ENCODE measurements around the gene GABARAP. TPM values are rescaled to one million over a fixed set of nuclear protein-coding genes. Genes with fewer than 3 reads are reported as not detected.

The GABARAP gene
- 171 and 262 TPM in 2 replicates for total RNA-seq

DNA sequence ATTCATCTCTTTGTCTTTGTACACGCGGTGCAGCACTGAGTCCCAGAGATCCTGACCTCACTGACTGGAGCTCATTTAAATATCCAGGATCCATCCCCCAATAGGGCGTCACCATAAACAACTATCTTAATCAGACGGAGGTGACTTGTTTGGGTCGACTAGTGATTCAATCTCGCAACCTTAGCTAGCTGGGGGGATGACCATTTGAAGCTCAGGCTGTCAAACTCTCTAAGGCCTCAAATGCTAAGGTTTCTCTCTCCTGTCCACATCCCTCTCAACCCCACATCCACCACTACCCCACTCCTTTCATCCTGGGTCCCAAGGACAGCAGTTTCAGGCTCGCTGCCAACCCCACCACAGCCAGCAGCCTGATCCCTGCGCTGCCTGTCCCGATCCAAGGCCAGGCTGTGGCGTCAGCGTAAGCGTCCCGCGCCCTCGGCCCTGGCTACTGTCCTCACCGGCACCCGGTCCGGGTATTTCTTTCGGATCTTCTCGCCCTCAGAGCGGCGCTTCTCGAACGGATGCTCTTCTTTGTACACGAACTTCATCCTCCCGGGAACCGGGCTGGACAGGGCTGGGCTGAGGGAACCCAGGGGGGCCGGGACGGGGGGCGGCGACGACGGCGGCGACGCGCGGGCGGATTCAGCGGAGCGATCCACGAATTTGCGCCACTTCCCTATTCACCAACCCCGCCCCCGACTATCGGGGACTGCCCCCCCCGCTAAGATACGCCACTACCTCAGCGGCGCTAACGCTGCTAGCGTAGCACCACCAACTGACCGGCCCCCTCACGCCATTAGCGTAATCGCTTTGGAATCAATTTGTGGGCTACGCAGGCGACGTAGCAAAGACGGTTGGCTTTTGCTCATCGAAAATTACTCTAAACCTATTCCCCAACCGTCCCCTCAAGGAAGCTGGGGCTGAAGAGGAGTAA, at the start of gene GABARAP:
Gene GABARAP, minus strand, starts transcription at position 667 of the 934 bp plus-strand sequence. Its CDS starts 119 bp downstream, at position 548.

DNA sequence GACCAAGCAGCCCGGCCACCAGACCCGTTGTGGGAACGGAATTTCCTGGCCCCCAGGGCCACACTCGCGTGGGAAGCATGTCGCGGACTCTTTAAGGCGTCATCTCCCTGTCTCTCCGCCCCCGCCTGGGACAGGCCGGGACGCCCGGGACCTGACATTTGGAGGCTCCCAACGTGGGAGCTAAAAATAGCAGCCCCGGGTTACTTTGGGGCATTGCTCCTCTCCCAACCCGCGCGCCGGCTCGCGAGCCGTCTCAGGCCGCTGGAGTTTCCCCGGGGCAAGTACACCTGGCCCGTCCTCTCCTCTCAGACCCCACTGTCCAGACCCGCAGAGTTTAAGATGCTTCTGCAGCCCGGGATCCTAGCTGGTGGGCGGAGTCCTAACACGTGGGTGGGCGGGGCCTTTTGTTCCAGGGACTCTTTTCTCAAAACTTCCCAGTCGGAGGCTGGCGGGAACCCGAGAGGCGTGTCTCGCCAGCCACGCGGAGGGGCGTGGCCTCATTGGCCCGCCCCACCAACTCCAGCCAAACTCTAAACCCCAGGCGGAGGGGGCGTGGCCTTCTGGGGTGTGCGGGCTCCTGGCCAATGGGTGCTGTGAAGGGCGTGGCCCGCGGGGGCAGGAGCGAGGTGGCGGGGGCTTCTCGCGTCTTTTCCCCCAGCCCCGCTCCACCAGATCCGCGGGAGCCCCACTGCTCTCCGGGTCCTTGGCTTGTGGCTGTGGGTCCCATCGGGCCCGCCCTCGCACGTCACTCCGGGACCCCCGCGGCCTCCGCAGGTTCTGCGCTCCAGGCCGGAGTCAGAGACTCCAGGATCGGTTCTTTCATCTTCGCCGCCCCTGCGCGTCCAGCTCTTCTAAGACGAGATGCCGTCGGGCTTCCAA, 39.1 kb upstream of the GABARAP start, which contains the start of gene SLC2A4:
Gene SLC2A4, plus strand, starts transcription at position 645 of the 879 bp plus-strand sequence. Its CDS starts 217 bp downstream, at position 862.

DNA sequence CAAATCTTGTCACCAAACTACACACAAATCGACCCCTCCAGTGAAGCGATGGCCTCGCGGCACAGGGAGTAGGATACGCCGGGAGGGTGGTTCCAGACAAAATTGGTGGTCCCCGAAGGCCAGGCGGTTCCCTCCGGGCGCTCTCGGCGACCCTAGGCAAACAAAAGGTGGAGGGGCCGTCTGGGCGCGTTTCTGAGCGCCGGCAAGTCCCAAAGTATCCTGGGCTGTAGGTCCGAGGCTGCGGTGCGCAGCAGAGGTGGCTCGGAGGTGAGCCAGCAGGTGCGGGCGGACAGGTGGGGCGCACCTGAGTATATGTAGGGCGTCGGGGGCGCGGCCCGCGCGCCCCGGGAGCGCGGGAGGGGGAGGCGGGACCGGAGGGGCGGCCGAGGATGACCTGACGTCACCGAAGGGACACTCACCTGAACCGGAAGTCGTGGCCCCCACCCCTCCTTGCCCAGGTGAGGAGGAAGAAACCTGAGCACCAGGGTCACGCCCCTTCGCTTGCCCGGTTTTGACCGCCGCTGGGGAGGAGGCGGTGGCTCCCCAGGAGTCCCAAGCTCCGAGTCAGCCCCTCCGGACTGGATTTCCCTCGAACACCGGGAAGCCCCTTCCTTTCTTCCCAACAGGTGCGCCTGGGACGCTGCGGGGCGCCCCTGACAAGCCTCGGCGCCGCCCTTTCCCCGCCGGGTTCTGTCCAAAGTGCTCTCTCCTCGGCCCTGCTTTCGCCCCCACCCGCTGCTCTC, 20.1 kb upstream of the GABARAP start, which contains the start of gene CLDN7:
Gene CLDN7, minus strand, starts transcription at position 287 of the 743 bp plus-strand sequence. CDS start 435 bp downstream, outside the sequence.

GRCh38 chr17:7252176-7253043, 10.2 kb upstream of the GABARAP start, which contains the start of gene ELP5:
TSS of gene ELP5 (plus strand) at chr17:7252215. CDS start at chr17:7252551, 336 bp downstream.

GRCh38 chr17:7251661-7252175, 9.5 kb upstream of the GABARAP start, which contains the start of gene CTDNEP1:
TSS of gene CTDNEP1 (minus strand) at chr17:7251734. CDS start at chr17:7251296, 438 bp downstream.

DNA sequence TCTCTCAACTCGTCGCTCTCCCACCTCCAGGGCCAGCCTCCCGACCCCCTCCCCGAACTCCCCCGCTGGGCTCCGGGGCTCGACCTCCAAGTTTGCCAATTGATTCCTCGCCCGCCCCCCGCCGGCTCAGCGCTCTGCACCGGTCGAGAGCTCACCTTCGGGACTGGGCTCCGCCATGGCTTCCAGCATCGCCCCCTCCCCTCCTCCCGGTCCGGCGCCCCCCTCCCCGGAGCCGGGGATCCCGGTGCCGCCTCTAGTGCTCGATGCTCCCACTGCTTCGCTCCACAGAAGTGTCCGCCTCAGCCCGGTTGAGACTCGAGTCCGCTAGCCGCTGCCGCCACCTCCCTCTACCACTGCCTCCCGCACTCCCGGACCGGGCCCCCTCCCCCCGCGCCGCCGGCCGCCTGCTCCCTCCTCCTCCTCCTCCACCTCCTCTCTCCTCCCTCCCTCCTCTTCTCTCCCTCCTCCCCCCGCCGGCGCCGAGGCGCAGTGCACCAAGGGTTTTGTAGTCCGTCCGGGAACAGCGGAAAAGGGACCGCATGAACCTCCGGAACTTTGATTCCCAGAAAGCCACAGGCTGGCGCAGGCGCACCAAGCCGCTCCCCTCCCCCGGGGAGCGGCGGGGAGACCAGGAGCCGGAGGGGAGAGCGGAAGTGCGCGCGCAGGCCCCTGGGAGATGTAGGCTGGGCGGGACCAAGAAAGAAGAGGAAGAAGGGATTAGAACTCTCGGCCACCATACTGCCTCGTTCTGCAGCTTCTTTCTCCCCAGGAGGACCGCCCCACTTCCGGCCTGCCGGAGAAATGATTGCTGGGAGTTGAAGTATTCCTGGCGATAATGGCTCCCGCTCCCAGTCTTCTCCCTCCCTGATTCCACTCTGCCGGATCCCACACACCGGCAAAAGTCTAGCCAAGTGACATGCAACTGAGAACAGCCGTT, 2.9 kb downstream of the GABARAP start, which contains the start of gene PHF23:
Gene PHF23, minus strand, starts transcription at position 367 of the 937 bp plus-strand sequence. Its CDS starts 178 bp downstream, at position 189.

GRCh38 chr17:7234083-7234951, 7.9 kb downstream of the GABARAP start, which contains the start of gene DVL2:
TSS of gene DVL2 (minus strand) at chr17:7234517. CDS start at chr17:7234262, 255 bp downstream.

GRCh38 chr17:7219812-7220592, 22.2 kb downstream of the GABARAP start, which contains the start of the genes ACADVL and DLG4:
TSS of gene ACADVL (plus strand) at chr17:7219938. CDS start at chr17:7219985, 47 bp downstream.
TSS of gene DLG4 (minus strand) at chr17:7219836.

Other genes starting within 250 kb of the GABARAP start
- gene ALOX12, start 246.4 kb downstream of the GABARAP start, total RNA-seq: 0.57 and 1.2 TPM in 2 replicates
- 228 and 289 TPM in 2 replicates for gene RNASEK, start 229.8 kb downstream of the GABARAP start, total RNA-seq
- 0.39 TPM in 1 of 2 replicates, not detected in the other for gene BCL6B, start 219.4 kb downstream of the GABARAP start, total RNA-seq
- gene SLC16A13, start 206.4 kb downstream of the GABARAP start, total RNA-seq: 4.0 and 4.1 TPM in 2 replicates
- gene SLC16A11, start 198.4 kb downstream of the GABARAP start, total RNA-seq: not detected in 2 replicates
- gene CLEC10A, start 162.2 kb downstream of the GABARAP start, total RNA-seq: not detected in 2 replicates
- not detected in 2 replicates for gene ASGR2, start 127.6 kb downstream of the GABARAP start, total RNA-seq
- 0.23 TPM in 1 of 2 replicates, not detected in the other for gene ASGR1, start 63.1 kb downstream of the GABARAP start, total RNA-seq
- gene DLG4, start 22.6 kb downstream of the GABARAP start, total RNA-seq: 1.4 and 5.5 TPM in 2 replicates
- 173 and 216 TPM in 2 replicates for gene ACADVL, start 22.5 kb downstream of the GABARAP start, total RNA-seq
- gene DVL2, start 7.9 kb downstream of the GABARAP start, total RNA-seq: 32.6 and 39.5 TPM in 2 replicates
- gene PHF23, start 3.0 kb downstream of the GABARAP start, total RNA-seq: 26.9 and 32.2 TPM in 2 replicates
- 39.4 and 49.4 TPM in 2 replicates for gene CTDNEP1, start 9.3 kb upstream of the GABARAP start, total RNA-seq
- gene ELP5, start 9.8 kb upstream of the GABARAP start, total RNA-seq: 23.3 and 36.8 TPM in 2 replicates
- gene CLDN7, start 20.0 kb upstream of the GABARAP start, total RNA-seq: 7.9 and 26.0 TPM in 2 replicates
- gene SLC2A4, start 39.3 kb upstream of the GABARAP start, total RNA-seq: 0.08 and 1.4 TPM in 2 replicates
- 0.47 and 0.72 TPM in 2 replicates for gene YBX2, start 52.2 kb upstream of the GABARAP start, total RNA-seq
- 557 and 909 TPM in 2 replicates for gene EIF5A, start 65.2 kb upstream of the GABARAP start, total RNA-seq
- gene GPS2, start 72.9 kb upstream of the GABARAP start, total RNA-seq: 42.7 and 70.0 TPM in 2 replicates
- 6.2 and 10.9 TPM in 2 replicates for gene NEURL4, start 86.9 kb upstream of the GABARAP start, total RNA-seq
- gene ACAP1, start 94.1 kb upstream of the GABARAP start, total RNA-seq: 3.3 and 5.6 TPM in 2 replicates
- gene KCTD11, start 109.7 kb upstream of the GABARAP start, total RNA-seq: 6.0 and 13.0 TPM in 2 replicates
- gene TMEM95, start 112.7 kb upstream of the GABARAP start, total RNA-seq: not detected in 2 replicates
- gene TNK1, start 138.6 kb upstream of the GABARAP start, total RNA-seq: 3.8 and 7.7 TPM in 2 replicates
- gene PLSCR3, start 152.1 kb upstream of the GABARAP start, total RNA-seq: 68.4 and 99.4 TPM in 2 replicates
- gene TMEM256, start 161.6 kb upstream of the GABARAP start, total RNA-seq: 138 and 193 TPM in 2 replicates
- 2.4 and 6.1 TPM in 2 replicates for gene NLGN2, start 165.4 kb upstream of the GABARAP start, total RNA-seq
- not detected in 2 replicates for gene SPEM1, start 177.9 kb upstream of the GABARAP start, total RNA-seq
- not detected in 2 replicates for gene SPEM2, start 183.2 kb upstream of the GABARAP start, total RNA-seq
- gene SPEM3, start 186.4 kb upstream of the GABARAP start, total RNA-seq: not detected in 2 replicates
- 25.2 and 30.4 TPM in 2 replicates for gene TMEM102, start 193.0 kb upstream of the GABARAP start, total RNA-seq
- gene FGF11, start 197.1 kb upstream of the GABARAP start, total RNA-seq: 7.5 and 17.3 TPM in 2 replicates
- gene CHRNB1, start 202.6 kb upstream of the GABARAP start, total RNA-seq: 9.8 and 14.8 TPM in 2 replicates
- 25.9 and 36.8 TPM in 2 replicates for gene ZBTB4, start 237.2 kb upstream of the GABARAP start, total RNA-seq
- not detected in 2 replicates for gene SLC35G6, start 239.0 kb upstream of the GABARAP start, total RNA-seq
- gene POLR2A, start 241.9 kb upstream of the GABARAP start, total RNA-seq: 31.9 and 33.7 TPM in 2 replicates